GM19463 (cell line): Measurements from ENCODE around the gene CISTR.
"Not testable (repeated sequence)": the region's sequence is repeated elsewhere in the genome, so short reads cannot be mapped to it uniquely, and the experiment has no call there.

Experiments
- ATAC-seq: cut with Tn5 transposase; IDR thresholded peaks from one replicate; pipeline ENCODE4 v1.9.1; 2021; ENCODE audit warnings: mild to moderate bottlenecking, moderate library complexity; ENCODE audit not compliant: unreplicated experiment

The CISTR gene

DNA sequence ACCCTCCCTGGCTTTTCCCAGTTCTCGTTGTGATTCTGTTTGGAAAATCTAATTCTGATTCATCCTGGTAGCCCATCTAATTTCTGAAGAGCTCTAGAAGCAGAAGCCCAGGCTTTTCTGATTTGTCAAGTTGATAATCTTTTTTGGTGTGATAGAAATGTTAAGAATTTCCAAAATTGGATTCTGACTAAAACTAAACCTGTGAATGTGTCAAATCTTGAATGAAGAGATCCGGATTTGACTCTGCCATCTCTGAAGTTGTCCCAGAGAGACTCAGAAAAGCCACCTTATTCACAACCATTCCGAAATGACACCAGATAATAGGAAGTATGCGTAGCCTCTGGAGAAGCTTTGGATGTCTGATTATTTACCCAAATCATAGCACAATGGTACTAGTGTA lies 12.8 kb upstream of the CISTR start:
- no peak for ATAC-seq

DNA sequence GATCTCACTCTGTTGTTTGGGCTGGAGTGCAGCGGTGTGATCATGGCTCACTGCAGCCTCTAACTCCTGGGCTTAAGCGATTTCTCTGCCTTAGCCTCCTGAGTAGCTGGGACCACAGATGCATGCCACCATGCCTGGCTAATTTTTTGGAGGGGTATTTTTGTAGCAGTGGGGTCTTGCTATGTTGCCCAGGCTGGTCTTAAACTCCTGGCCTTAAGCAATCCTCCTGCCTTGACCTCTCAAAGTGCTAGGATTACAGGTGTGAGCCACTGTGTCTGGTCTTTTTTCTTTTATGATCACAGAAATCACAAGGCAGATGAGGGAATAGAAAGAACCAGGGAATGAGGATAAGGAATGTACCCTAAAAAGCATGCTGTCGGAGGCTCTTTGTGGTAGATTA lies 11.0 kb upstream of the CISTR start:
- not testable (repeated sequence) for ATAC-seq

DNA sequence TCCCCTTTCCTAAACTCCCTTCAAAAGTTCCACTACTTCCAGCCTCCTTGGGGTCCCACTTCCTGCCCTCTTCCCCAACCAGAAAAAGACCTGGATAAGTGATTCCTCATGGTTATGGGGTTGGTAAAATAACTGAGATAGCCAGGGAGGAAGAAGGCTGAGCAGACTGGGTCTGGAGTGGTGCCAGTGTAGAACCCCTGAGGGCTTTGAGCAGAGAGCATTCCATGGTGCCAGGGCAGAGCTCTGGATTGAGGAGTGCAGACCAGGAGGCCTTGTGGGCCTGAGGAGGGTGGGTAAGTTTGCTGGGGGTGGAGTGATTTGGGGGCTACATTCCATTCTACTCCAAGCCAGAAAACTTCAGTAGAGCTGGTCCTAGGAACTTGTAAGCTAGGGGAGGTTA lies 9.5 kb upstream of the CISTR start:
- ATAC-seq: no peak

DNA sequence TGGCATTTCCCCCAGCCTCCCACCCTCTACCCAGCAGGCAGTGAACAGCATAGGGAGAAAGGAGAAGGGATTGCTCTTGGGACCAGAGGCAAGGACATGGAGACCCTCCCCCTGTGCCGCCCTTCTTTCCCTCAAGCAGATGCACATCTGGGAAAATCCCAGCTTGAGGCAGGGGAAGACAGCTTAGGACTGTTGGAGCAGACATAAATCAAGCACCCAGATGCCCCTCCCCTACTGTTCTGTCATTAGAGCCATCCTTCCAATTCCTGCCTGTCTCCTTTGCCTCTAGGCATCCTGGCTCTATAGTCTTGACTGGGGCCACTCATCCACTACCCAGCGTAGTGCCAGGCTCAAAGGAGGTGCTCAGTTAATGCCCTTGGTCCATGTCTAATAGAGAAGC lies 7.5 kb upstream of the CISTR start:
- no peak for ATAC-seq

DNA sequence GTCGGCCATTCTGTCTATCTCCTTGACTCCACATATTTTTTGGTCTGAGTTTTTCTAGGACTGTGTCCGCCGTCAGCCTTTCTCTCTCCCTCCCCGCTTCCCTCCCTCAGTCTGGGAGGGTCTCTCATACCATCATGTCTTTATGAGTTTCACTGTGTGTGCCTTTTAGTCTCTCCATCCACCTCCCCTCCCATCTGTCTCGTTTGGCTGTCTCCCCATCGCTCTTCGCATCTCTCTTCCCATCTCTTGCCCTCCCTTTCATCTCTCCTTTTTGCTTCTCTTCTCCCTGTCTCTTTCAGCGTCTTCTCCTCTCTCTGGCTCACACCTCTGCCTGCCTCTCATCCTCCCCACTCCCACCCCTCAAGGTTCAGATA lies 6.9 kb upstream of the CISTR start:
- ATAC-seq: no peak

DNA sequence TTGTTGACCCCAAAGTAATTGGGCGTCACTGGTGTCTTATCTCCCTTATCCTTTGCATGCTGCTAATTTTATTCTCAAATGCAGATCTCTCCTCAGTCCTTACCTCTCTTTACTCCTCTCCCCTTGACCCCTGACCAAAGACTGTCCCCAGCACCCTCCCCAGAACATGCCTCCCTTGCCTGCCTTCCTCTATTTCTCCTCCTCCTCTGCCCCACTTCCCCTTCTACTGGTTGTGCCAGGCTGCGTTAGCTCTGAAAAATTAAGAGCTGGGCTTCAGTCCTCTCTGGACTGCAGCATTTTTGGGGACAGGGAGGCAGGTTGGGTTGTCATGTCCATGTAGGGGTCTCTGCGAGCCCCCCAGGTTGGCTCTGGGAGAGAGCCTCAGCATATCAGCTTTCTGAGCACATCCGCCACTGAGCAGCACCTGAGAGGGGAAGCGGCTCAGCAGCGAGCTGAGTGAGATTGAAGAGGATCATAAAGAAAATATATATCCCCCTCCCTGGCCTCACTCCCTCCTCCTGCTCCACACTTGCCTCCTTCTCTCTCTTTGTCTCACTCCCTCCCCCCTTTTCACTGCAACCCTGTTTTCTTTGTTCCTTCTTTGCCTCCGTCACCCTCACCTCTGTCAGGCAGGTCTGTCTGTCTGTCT lies 6.4 kb upstream of the CISTR start:
- ATAC-seq: no peak

DNA sequence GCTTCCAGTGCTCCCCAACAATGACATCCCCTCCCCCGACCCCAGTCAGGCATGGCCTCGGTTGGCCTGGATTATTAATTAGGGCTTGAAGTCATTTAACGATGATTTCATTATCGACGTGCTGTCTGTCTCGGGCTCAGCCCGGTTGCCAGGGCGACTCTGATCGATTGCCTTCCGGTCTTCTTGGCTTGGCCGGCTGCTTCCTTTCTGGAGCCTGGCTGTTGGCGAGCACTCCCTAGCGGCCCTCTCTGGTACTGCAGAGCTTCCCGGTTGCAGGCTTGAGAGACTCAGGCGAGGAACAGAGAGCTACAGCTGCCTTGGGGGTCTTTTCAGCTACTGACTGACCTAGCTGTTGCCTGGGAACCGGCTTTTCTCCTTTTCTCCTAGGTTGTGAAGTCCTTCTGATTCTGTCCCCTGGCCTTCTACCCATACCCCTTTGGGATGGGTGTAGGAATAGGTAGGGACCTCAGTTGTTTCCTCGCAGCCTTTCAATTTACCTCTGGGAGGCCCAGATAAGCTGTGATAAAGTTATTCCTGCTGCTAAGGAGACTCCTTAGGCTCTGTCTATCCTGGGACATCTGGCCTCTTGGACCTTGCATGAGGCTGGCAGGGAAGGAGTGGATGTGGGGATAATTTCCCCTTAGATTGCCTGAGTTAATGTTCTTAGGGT lies 5.5 kb upstream of the CISTR start:
- peak; percentile 68 for ATAC-seq

DNA sequence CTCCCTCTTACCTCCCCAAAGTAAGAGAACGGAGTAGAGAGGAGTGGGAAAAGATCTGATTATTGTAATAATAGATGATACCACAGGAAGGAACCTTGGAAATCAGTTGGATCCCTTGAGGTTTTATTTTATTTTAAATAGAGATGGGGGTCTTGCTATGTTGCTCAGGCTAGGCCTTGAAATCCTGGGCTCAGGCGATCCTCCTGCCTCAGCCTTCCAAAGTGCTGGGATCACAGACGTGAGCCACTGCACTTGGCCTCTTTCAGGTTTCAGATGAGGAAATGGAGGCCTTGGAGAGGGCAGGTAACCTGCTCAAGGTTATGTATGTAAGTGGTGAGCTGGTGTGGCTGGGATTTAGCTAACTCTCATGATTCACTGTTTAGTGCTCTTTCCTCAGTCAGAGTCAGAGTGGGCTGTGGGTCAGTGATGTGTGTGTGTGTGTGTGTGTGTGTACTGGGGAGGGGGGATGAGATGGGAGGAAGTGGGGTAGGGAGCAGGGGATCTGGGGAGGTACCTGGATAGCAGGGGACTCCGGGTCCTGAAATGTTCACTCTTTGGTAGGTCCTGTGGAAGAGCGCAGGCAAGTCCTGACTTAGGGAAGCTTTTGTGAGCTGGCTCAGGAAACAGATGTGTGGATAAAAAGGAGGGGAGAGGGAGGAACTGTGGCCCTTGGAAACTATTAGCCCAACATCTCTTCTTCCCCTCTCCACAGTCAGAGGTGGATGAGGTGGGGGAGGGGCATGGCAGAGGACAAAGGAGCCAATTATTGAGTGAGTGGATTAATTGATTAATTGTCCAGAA lies 4.7 kb upstream of the CISTR start:
- ATAC-seq: no peak

DNA sequence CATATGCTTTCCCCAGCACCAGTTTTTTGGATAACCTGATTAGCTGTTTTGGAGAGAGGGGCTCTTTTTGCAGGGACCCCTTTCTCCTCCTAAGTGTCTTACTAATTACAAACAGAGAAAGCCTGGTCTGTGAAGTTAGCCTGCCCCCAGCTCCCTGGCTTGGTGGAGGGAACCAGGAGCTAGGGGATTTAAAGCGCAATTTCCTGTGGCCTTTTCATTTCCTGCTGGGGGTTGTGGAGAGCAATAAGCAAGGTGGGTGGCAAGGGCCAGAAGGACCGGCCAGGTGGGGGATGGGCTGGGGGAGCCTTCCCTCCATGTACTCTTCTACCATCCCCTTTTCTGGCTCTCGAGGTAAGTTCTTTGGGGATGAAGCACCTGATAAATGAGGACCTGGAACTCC lies 4.1 kb upstream of the CISTR start:
- ATAC-seq: no peak

DNA sequence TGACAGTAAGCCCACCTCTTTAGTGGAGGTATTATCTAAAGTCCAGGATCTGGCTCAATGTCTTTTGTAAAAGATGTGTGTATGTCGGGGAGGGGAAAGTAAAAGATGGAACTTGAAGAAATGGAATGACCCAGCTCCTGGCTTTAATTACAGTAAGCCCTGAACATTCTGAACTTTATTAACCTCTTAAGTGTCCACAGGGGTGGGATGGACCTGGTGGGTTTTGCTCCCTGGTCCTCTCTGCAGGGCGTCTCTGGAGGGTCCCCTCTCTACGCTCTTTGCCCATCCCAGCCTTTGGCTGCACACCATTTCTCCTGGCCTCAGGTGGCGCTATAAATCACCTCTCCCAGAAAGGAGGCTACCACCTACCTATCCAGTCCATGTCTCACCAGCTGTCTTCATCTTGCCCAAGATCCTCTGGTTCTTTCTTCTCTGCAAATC lies 3.7 kb upstream of the CISTR start:
- ATAC-seq: no peak

DNA sequence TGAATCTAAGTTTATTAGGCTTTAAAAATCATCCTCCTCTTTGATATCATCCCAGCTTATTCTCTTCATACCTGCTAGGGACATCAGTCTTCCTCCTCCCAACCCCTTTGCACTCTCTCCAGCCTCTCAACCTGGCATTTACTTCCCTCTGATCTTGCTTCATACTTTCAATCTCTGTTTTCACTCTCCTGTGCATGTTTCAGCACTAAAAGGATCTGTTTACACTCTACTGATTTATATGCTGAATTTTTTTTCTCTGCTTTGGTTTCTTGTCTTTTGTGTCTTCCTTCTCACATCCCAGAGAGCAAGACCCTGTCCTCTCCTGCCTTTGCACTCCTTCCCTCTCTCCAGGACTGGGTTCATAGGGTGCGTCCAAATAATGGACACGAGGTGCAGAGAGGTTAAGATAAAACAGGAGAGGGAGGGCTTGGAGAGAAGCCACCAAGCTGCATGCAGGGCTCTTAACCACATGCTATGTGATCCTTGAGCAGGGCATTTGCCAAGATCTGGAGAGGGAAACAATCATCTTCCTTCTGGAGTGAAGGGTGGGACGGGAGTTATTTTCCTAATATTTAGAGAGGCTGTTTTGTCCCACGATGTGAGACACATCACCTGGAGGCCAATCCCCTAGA lies 3.0 kb upstream of the CISTR start:
- ATAC-seq: no peak

DNA sequence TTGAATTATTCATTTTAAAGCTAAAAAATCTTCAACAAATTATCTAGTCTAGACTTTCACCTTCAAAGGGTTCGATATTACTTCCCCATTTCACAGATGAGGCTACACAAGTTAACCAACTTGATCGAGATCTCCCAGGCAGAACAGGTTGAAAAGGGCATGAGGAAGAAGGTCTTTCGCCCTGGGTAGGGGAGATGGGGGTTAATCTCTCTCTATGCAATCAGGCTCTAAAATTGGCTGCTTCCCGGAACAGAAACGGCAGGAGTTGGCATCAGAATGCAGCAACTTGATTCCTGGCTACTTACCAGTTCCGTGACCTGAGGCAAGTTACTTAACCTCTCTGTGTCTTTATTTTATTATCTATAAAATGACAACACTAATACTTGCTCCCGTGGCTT lies 2.4 kb upstream of the CISTR start:
- ATAC-seq: no peak

DNA sequence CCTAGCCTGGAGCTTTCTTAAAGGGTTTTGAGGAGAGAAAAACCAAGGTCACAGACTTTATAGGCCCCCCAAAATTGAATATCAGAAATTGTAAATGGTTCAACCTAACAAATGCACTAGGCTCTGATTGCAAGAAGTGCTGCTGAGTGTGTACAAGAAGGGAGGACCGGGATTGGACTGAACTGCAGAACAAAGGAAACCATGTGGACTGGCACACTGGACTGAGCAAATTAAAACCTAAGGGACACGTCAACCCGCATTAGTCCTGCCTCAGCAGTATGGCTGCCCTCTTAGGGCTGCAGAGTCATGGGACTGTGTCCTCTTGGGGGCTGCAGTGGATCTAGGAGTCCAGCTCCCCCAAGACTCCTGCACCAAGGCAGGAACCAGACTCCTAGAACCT lies 842 bp upstream of the CISTR start:
- no peak for ATAC-seq

DNA sequence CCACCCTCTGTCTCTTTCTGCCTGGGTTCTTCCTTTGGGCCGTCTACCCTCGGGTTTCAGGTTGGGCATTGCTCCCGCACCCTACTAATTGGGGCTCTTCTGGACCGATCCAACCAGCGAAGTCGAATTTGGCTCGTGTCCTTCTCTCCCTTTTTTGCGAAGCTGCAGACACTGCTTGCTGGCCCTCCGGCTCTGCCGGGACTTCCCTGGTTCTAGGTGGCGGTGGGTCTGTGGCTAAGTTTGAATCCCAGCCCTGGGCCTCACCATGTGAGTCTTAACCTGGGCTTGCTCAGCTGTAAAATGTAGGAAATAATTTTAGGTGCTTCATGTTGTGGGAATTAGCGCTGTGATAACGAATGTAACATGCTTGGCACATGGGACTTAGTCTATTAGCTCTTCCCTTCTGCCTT lies 418 bp upstream of the CISTR start:
- no peak for ATAC-seq

DNA sequence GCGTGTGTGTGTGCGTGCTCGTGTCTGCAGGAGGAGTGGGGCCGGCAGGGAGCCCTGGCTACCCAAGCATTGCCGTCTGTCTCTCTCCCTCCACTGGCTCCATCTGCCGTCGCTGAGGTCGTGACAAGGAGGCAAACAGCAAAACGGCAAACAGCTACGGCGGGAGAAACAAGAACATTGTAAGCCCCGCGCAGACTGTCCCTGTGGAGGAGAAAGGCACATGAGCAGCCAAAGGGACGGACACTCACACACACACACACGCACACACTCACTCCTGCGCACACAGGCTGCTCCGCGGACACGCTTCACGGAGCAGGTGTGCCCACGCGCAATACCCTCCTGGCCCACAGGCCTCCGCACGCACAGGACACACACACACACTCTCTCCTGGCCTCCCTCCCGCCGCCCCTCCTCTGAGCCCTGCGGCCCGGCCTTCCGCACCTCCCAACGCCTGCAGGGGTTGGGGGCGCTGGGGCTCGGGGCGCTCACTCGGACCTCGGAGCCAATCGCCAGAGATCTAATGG lies 905 bp downstream of the CISTR start:
- ATAC-seq: no peak

DNA sequence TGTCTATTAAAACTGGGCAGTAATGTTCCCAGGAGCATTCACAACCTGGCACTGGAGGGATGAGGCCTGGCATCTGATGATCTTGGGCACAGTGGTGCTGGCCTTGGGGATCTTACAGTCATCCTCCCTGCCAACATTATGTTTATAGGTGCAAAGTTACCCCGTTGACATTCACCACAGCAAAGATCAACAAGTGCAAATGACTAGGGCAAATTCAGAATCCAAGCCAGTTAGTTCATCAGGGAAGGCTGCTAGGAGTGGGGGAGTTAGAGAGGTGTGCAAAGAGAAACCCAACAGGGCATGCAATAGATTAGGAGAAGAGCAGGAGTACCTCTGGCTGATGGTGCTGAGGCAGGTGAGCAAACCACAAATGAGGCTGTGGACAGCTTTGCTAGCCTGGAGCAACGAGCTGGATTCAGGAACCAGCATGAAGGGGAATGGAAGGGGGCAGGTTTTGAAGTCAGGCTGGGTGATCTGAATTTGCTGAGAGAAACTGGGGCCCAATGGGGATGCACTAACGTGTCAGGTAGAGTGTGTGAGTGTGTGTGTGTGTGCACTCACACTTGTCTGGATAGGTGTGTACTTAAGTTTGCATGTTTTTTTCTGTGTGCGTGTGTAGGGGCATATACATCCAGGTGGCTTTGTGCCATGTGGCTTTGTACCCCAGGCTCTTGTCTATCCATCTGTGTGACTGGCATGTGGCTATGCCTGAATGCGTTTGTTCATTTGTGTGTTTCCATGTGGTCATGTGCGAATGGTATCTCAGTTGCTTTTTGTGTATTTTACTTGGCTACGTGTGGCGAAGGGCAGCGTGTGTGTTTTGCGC lies 1.6 kb downstream of the CISTR start:
- no peak for ATAC-seq

DNA sequence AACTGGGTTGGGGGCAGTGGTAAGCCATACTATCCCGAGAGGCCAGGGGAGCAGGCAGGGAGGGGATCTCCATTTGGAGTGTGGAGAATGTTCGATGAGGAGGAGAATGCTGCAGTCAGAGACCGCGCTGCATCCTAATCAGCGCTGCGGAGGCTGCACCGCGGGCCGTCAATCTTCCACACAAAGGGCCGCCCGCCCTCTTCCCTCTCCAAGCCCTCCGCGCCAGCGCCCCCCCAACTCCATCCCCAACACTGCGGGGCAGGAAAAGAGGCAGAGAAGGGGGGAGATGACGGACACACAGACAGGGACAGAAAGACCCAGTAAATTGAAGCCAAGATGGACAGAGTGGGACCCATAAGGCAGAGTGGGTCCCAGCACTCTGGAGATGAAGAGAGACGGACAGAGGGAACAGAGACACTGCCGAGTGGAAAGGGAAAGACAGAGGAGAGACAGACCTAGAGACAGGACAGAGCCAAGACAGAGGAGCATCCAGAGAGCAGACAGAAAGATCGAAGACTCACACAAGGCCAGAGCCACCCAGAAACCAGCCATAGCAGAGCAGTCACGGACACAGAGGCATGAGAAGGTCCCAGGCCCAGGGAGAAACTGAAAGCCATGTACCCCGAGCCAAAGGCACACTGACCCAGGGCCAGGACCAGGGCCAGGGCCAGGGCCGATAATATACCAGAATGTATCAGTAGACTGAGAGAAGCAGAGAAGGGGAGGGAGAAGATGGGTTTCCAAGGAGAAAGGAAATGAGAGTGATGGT lies 3.5 kb downstream of the CISTR start:
- ATAC-seq: no peak

DNA sequence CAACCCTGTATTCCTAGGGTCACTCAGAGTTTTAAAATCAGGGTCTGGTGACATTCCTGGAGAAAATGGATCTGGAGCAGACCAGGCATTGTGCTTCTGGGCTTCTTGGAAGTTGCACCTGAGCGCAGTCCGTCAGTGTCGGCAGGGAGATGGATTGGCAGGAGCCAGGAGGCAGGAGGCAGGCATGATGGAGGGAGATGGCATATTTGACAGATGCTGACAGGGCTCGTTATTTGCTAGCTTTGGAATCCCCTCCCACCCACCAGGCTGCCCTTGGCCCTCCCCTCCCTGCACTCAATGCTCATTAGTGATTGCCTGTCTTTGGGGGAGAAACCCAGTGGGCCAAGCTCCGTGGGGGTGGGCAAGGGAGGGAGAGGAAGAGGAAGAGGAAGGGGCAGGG lies 4.7 kb downstream of the CISTR start:
- ATAC-seq: no peak

DNA sequence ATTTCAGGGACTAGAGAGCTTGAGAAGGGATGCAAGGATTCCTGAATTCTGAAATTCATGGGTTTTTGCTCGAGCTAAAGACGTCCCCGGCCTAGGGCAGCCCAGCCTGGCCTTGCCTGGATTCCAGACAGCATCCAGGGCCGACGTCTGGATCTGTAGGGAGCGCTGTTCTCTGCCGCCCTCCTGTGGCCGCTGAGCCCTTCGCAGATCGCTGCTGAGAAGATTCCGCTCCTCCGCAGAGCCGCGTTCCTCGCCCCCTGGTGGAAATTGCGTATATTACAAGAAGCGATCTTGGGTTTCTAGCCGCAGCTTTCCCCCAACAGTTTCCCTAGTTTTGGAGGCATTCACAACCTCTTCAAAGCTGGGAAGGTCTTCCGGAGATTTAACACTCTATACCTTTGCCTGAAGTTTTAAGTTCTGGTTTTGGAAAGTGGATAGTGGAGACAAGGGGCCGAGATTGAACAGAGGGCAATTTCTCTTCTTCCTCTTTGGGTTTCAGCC lies 5.1 kb downstream of the CISTR start:
- ATAC-seq: no peak

DNA sequence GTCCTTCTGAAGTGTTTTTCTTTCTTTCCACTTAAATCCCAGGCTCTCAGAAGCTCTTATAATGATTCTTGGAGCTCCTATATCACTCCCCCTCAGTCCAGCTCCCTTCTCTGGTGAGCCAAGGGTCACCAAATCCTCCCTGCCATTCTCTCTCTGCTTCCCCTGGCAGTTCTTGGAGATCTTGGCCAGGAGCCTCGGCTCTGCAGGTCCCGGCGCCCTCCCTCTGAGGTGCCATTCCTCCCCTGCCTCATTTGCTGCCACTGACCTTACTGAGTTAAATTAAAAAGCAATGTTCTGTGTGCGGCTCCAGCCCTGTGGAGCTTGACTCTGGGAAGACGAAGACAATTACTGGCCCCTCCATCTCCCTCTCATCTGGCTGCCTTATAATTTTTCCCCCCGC lies 7.0 kb downstream of the CISTR start:
- ATAC-seq: no peak
